GM21723 (cell line): ENCODE data around the gene IMPG2.
A peak's percentile ranks its signal among the peaks of the same experiment; 100 is the strongest.
"Not testable (repeated sequence)": the region's sequence is repeated elsewhere in the genome, so short reads cannot be mapped to it uniquely, and the experiment has no call there.

Experiments used
- ATAC-seq: cut with Tn5 transposase; IDR thresholded peaks from one replicate; pipeline ENCODE4 v1.9.1; 2021; ENCODE audit warnings: mild to moderate bottlenecking, moderate library complexity; ENCODE audit not compliant: unreplicated experiment

The IMPG2 gene

GRCh38 chr3:101320475-101320874 is at the start of gene IMPG2:
Gene IMPG2, minus strand, starts transcription at chr3:101320575. Its CDS starts 203 bp downstream, at chr3:101320372.
- no peak for ATAC-seq

- ATAC-seq, result no peak
Measured at GRCh38 chr3:101362406-101362805, 42.0 kb upstream of the IMPG2 start.

GRCh38 chr3:101351829-101352228 is 31.5 kb upstream of the IMPG2 start:
- no peak for ATAC-seq

- ATAC-seq, result no peak
Measured at GRCh38 chr3:101340591-101340990, 20.2 kb upstream of the IMPG2 start.

GRCh38 chr3:101333883-101334282 is 13.5 kb upstream of the IMPG2 start:
- ATAC-seq, result no peak

- no peak for ATAC-seq
Measured at GRCh38 chr3:101329016-101329673, 8.8 kb upstream of the IMPG2 start.

GRCh38 chr3:101325393-101326134 is 5.2 kb upstream of the IMPG2 start:
- no peak for ATAC-seq

- ATAC-seq, result no peak
Measured at GRCh38 chr3:101319531-101319930, 844 bp downstream of the IMPG2 start.

GRCh38 chr3:101312545-101312944 is 7.8 kb downstream of the IMPG2 start:
- no peak for ATAC-seq

- ATAC-seq, result no peak
Measured at GRCh38 chr3:101311676-101312075, 8.7 kb downstream of the IMPG2 start.

GRCh38 chr3:101310978-101311375 is 9.4 kb downstream of the IMPG2 start:
- no peak for ATAC-seq

GRCh38 chr3:101308147-101308772 is 12.1 kb downstream of the IMPG2 start:
- not testable (repeated sequence) for ATAC-seq

GRCh38 chr3:101303836-101304235 is 16.5 kb downstream of the IMPG2 start:
- no peak for ATAC-seq

- ATAC-seq, result peak; percentile 49
Measured at GRCh38 chr3:101303089-101303731, 17.2 kb downstream of the IMPG2 start.

GRCh38 chr3:101300073-101300472 is 20.3 kb downstream of the IMPG2 start:
- ATAC-seq, result no peak

GRCh38 chr3:101292027-101292426 is 28.3 kb downstream of the IMPG2 start:
- ATAC-seq, result no peak

- no peak for ATAC-seq
Measured at GRCh38 chr3:101288294-101288693, 32.1 kb downstream of the IMPG2 start.

GRCh38 chr3:101284757-101285156 is 35.6 kb downstream of the IMPG2 start:
- ATAC-seq, result no peak

GRCh38 chr3:101281521-101282030 is 38.8 kb downstream of the IMPG2 start:
- ATAC-seq, result no peak

GRCh38 chr3:101279765-101280385 is 40.5 kb downstream of the IMPG2 start:
- no peak for ATAC-seq

- no peak for ATAC-seq
Measured at GRCh38 chr3:101279162-101279561, 41.2 kb downstream of the IMPG2 start.
